OCI-LY1 (cell line): ENCODE results near the gene RAB7B.

Source experiments
- EZH2 ChIP-seq: fragments of 200-600 bp; sonication (generic), shearing (Covaris generic); IDR thresholded peaks from 2 replicates; pipeline ENCODE4 v1.8.0; 2017; ENCODE audit warnings: borderline replicate concordance, mixed run types, mild to moderate bottlenecking, antibody characterized with exemption, low read length, moderate library complexity, mixed read lengths
- TF ChIP-seq, protein P1 (sequence below): fragments of 200-600 bp; sonication (generic), shearing (Covaris generic); IDR thresholded peaks from 2 replicates; pipeline ENCODE4 v1.5.1; 2017; ENCODE audit warnings: mild to moderate bottlenecking, antibody characterized with exemption, low read length, moderate library complexity, mixed read lengths

DNA sequence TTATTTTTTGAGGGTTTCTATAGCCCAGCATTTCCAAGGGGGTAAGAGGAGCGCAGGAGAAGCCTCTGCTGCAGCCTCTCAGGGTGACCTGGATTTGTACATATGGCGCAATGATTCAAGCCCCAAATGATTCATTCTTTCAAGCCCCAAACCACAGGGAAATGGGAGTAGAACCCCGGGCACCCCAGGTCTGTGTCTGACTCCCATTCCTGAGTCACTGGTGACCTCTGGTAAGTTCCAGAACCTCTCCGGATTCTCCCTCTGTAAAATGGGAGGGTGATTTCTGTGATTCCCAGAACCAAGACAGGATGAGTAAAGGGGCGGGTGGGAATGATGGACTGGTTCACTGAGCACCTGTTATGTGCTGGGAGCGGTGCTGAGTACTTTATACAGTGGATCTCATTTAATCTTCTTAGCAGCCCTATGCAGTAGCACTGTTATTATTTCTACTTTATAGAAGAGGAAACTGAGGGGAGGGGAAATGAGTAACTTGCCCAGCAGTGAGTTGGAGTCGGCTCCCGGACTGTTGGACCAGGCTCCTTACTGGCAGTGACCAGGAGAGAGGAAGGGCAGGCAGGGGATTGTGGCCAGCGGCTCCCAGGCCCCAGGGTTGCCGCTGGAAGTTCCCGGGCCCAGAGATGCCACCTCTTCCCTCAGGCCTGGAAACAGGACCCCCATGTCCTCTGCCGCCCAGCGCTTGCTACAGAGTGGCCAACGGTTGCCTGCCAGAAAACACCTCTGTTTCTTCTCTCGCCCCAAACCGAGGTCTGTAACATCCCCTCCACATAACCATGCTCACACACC, 39.6 kb downstream of the RAB7B start:
- TF ChIP-seq, protein P1, sequence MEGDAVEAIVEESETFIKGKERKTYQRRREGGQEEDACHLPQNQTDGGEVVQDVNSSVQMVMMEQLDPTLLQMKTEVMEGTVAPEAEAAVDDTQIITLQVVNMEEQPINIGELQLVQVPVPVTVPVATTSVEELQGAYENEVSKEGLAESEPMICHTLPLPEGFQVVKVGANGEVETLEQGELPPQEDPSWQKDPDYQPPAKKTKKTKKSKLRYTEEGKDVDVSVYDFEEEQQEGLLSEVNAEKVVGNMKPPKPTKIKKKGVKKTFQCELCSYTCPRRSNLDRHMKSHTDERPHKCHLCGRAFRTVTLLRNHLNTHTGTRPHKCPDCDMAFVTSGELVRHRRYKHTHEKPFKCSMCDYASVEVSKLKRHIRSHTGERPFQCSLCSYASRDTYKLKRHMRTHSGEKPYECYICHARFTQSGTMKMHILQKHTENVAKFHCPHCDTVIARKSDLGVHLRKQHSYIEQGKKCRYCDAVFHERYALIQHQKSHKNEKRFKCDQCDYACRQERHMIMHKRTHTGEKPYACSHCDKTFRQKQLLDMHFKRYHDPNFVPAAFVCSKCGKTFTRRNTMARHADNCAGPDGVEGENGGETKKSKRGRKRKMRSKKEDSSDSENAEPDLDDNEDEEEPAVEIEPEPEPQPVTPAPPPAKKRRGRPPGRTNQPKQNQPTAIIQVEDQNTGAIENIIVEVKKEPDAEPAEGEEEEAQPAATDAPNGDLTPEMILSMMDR = no peak
- no peak for TF ChIP-seq EZH2
